HG02938 (cell line): ENCODE results near the gene MAPK10.

Experiments used
- ATAC-seq: cut with Tn5 transposase; IDR thresholded peaks from one replicate; pipeline ENCODE4 v1.9.1; 2021; ENCODE audit warnings: mild to moderate bottlenecking, moderate library complexity; ENCODE audit not compliant: unreplicated experiment

The MAPK10 gene

GRCh38 chr4:85942107-85942506, 417.7 kb downstream of the MAPK10 start:
- ATAC-seq: no peak

GRCh38 chr4:85940151-85940550, 419.7 kb downstream of the MAPK10 start:
- no peak for ATAC-seq
